Left lung (tissue), 10 donors: ENCODE data around the gene SCTR. TPM values are rescaled to one million over a fixed set of nuclear protein-coding genes. Genes with fewer than 3 reads are reported as not detected.

Experiments
- ATAC-seq: fragments of 200-7000 bp; cut with Tn5 transposase; one replicate; pipeline ENCODE4 v1.9.1; 2020; ENCODE audit warnings: moderate library complexity
- DNase-seq, 4 donors: peaks; one replicate each; pipeline ENCODE4 v3.0.0-alpha.2; 2013 to 2020
- H3K27ac ChIP-seq, 2 donors: fragments of 200-600 bp; sonication (generic) in 1 of 2; one replicate each; pipeline versions ENCODE4 v1.5.0 to v1.8.0; 2020 to 2021
- H3K27me3 ChIP-seq, 2 donors: fragments of 200-600 bp; sonication (generic) in 1 of 2; one replicate each; pipeline versions ENCODE4 v1.5.0 to v1.8.0; 2020 to 2021
- H3K36me3 ChIP-seq, 2 donors: fragments of 200-600 bp; sonication (generic) in 1 of 2; one replicate each; pipeline versions ENCODE4 v1.5.0 to v1.8.0; 2020 to 2021
- H3K4me1 ChIP-seq, 2 donors: fragments of 200-600 bp; one replicate each; pipeline ENCODE4 v1.8.0; 2021
- H3K4me3 ChIP-seq, 2 donors: fragments of 200-600 bp; sonication (generic) in 1 of 2; one replicate each; pipeline versions ENCODE4 v1.5.0 to v1.8.0; 2020 to 2021; ENCODE audit warnings: mild to moderate bottlenecking in 1 of 2
- H3K9me3 ChIP-seq, 2 donors: fragments of 200-600 bp; sonication (generic) in 1 of 2; one replicate each; pipeline versions ENCODE4 v1.5.0 to v1.8.0; 2020 to 2021
- intact Hi-C, 2 donors: fragments of 100-400 bp; cut with DNase I; formaldehyde crosslinking; loops; one replicate each; pipeline versions ENCODE4 v1.11.2 to v1.14.2; 2022
- polyA plus RNA-seq, 6 donors: library from polyadenylated mRNA; unstranded; fragments of 120-200 nt; gene quantifications; one replicate each; pipeline ENCODE4 v1.2.1, GENCODE V29; 2013; ENCODE audit not compliant: insufficient read length in 6 of 6
- total RNA-seq, 2 donors: library from RNA; stranded (reverse); fragmentation: NEBNext Ultra II Directional; extraction: Animal tissue kit (Norgen Biotek cat#: 25700); gene quantifications; one replicate each; pipeline ENCODE4 v1.2.1, GENCODE V29; 2021
- TF ChIP-seq, protein P1 (sequence below), 2 donors: fragments of 200-600 bp; sonication (generic) in 1 of 2; IDR thresholded peaks; one replicate each; pipeline versions ENCODE4 v1.5.0 to v1.8.0; 2021; ENCODE audit warnings: antibody characterized with exemption in 2 of 2
- donor health status: DM: no; HTN: yes; CAD: no.
- donor health status: DM: no; HTN: no; CAD: no.

Gene SCTR
- total and polyA plus RNA-seq, 8 donors: 2.2 to 13.7 (median 8.0) TPM

GRCh38 chr2:119469661-119470297 lies 54.5 kb downstream of the SCTR start:
- intact Hi-C loops: loop anchor here in 1 of 2 donors (10.0 kb wide), 1 partner anchor 65 kb away; no protein-coding TSS in a partner anchor
- ATAC-seq: peak; percentile 67

DNA sequence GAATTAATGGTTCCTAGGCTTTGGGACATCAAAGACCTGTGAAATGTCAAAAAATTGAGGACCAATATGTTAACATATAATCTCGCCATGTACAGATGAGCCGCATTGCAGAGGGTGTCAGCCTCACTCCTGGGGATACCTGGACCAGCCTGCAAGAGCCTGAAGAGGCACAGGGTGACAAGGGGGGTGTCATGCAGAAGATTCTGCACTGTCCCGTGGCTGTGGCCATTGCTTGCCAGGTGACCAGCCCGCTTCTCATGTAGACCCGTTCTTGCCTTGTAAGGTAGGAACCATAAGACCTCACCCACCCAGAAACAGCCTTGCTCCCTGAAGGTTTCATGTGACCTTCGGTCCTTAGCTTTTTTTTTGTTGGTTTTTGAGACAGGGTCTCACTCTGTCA lies 55.2 kb downstream of the SCTR start:
- Histone ChIP-seq H3K27me3 (no peaks in the 10 kb centered on the region), H3K36me3 (no peaks in the 10 kb centered on the region), H3K9me3 (no peaks in the 10 kb centered on the region), H3K27ac (peak overlapping the region in 1 of 2 donors; percentile 19), H3K4me1 (peaks cover 9 to 16% of the 10 kb centered on the region in 2 donors), H3K4me3 (no peak overlapping the region)
- TF ChIP-seq, protein P1, sequence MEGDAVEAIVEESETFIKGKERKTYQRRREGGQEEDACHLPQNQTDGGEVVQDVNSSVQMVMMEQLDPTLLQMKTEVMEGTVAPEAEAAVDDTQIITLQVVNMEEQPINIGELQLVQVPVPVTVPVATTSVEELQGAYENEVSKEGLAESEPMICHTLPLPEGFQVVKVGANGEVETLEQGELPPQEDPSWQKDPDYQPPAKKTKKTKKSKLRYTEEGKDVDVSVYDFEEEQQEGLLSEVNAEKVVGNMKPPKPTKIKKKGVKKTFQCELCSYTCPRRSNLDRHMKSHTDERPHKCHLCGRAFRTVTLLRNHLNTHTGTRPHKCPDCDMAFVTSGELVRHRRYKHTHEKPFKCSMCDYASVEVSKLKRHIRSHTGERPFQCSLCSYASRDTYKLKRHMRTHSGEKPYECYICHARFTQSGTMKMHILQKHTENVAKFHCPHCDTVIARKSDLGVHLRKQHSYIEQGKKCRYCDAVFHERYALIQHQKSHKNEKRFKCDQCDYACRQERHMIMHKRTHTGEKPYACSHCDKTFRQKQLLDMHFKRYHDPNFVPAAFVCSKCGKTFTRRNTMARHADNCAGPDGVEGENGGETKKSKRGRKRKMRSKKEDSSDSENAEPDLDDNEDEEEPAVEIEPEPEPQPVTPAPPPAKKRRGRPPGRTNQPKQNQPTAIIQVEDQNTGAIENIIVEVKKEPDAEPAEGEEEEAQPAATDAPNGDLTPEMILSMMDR (IDR thresholded peaks at IDR 0.05): no peak
- no peak for DNase-seq
- intact Hi-C loops: no loop called here
- ATAC-seq: no peak

More at GRCh38 chr2:119469661-119470297, 54.5 kb downstream of the SCTR start:
- Histone ChIP-seq H3K4me1 (peaks cover 9 to 16% of the 10 kb centered on the region in 2 donors), H3K9me3 (no peaks in the 10 kb centered on the region), H3K36me3 (no peaks in the 10 kb centered on the region), H3K27ac (peak overlapping the region in 1 of 2 donors; percentile 19), H3K27me3 (no peaks in the 10 kb centered on the region), H3K4me3 (no peak overlapping the region)
- TF ChIP-seq, protein P1 (IDR thresholded peaks at IDR 0.05): no peak
- DNase-seq: no peak

DNA sequence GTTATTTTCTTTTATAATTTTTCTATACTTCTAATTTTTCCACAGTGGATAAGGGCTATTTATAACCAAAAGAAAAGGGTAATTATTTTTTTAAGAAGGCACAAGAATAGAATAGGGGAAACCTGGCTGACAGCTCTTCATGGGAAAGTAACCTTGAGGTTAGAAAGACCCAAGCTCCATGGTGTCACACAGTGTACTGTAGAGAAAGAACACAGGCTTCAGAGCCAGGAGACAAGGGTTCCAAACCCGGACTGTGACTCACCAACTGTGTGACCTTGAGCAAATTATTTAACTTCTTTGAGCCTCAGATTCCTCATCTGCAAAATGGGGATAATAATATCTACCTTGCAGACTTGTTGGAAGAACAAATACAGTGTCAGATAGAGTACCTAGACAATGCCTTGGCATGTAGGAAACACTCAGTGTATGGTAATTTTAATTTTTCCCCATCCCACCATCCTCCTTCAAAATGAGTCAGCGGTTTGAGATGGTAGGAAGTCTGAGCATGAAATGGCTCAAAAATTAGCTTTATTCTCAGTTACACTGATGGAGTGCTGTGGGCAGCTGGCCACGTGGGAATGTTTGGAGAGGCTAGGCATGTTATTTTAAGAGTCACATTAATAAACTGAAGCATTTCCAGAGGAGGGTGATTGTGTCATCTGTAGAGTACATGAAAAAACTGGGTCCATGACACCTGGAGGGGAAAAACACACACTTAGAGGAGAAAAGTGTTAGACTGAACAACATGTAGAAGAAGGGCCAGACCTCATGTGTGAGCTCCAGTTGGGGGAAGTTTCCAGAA lies 55.9 kb downstream of the SCTR start:
- ATAC-seq (peak; percentile 74), DNase-seq (no peak)
- H3K27me3 ChIP-seq: no peaks in the 10 kb centered on the region
- peaks cover 9 to 16% of the 10 kb centered on the region in 2 donors for H3K4me1 ChIP-seq
- TF ChIP-seq, protein P1 (IDR thresholded peaks at IDR 0.05): no peak
- H3K27ac ChIP-seq: peak overlapping the region in 1 of 2 donors; percentile 19
- no peaks in the 10 kb centered on the region for H3K9me3 ChIP-seq
- no peaks in the 10 kb centered on the region for H3K36me3 ChIP-seq
- no peak overlapping the region for H3K4me3 ChIP-seq
- intact Hi-C loops: no loop called here

DNA sequence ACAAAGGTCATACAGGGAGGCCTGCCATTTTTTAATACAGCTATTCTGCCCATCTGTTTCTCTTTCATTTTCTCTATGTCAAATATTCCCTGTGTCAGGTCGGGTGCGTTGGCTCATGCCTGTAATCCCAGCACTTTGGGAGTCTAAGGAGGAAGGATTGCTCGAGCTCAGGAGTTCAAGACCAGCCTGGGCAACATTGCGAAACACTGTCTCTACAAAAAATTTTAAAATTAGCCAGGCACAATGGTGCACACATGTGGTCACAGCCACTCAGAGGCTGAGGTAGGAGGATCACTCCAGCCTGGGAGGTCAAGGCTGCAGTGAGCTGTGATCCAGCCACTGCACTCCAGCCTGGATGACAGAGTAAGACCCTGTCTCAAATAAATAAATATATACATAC lies 57.9 kb downstream of the SCTR start:
- no peaks in the 10 kb centered on the region for H3K9me3 ChIP-seq
- no peak for DNase-seq
- H3K4me3 ChIP-seq: no peak overlapping the region
- no peaks in the 10 kb centered on the region for H3K27me3 ChIP-seq
- TF ChIP-seq, protein P1 (IDR thresholded peaks at IDR 0.05): no peak
- H3K4me1 ChIP-seq: peaks cover 9 to 16% of the 10 kb centered on the region in 2 donors
- ATAC-seq: no peak
- intact Hi-C loops: no loop called here
- H3K27ac ChIP-seq: no peak overlapping the region
- H3K36me3 ChIP-seq: no peaks in the 10 kb centered on the region

DNA sequence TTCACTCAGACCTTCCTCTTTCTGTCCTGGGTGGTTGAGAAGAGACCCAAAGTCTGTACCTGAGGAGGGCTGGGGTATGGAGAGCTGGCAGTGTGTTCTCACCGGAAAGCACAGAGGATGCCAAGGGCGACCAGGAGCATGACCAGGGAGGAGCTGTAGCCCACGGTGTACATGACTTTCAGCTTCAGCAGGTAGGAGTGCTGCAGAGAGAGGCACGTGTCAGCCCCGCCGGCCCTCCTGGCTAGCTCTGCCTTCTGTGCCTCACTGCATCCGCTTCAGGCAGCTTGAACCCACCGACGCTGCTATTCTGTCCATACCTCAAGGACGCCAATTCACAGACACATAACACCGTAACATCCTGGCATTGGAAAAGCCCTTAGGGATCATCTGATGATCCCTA lies 58.6 kb downstream of the SCTR start:
- Histone ChIP-seq H3K36me3 (no peaks in the 10 kb centered on the region), H3K27ac (no peak overlapping the region), H3K27me3 (no peaks in the 10 kb centered on the region), H3K4me3 (no peak overlapping the region), H3K4me1 (peaks cover 9 to 16% of the 10 kb centered on the region in 2 donors), H3K9me3 (no peaks in the 10 kb centered on the region)
- no peak for ATAC-seq
- DNase-seq: peak in 1 of 4 donors; percentile 58
- TF ChIP-seq, protein P1 (IDR thresholded peaks at IDR 0.05): no peak
- intact Hi-C loops: no loop called here
